Fibroblast of pulmonary artery (primary cell): ENCODE measurements around the gene TCF7L2.
A peak's percentile ranks its signal among the peaks of the same experiment; 100 is the strongest.

ENCODE experiments used
- DNase-seq: peaks from one replicate; pipeline ENCODE4 v3.0.0-alpha.2; 2010; ENCODE audit warnings: low read depth
- H3K4me3 ChIP-seq: replicated peaks from 2 replicates; pipeline ENCODE4 v1.5.1; 2011; ENCODE audit warnings: low read depth, mild to moderate bottlenecking, control low read depth, low read length, moderate library complexity
- CTCF ChIP-seq: IDR thresholded peaks from 2 replicates; pipeline ENCODE4 v1.5.1; 2011; ENCODE audit warnings: mild to moderate bottlenecking, control low read depth, low read length, inconsistent platforms; ENCODE audit errors: missing control alignments

TCF7L2 gene

GRCh38 chr10:113019692-113020474, 69.8 kb downstream of the TCF7L2 start:
- H3K4me3 ChIP-seq = no peak overlapping the region
- no peak for TF ChIP-seq CTCF
- no peak for DNase-seq

- H3K4me3 ChIP-seq = no peak overlapping the region
- TF ChIP-seq CTCF = no peak
- DNase-seq = no peak
These were observed 70.4 kb downstream of the TCF7L2 start for GRCh38 chr10:113020475-113020753.

DNA sequence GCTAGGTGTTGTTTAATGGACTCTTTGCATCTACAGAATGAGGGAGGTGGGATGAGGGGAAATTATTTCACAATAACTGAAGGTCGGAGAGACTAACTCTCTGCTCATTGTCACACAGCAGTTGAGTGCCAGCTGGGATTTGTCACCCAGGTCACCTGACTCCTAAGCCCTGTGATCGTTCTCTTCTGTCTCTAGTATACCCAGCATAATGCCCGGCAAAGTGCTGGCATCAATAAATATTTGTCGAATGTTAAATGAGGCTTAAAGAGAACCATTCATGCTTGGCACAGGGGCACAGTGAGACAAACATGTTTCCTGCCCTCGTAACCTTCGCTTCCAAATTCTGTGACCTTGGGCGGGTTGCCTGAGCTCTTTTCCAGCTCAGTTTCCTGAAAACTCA, 70.8 kb downstream of the TCF7L2 start:
- TF ChIP-seq CTCF = no peak
- no peak overlapping the region for H3K4me3 ChIP-seq
- DNase-seq = peak; percentile 44

DNA sequence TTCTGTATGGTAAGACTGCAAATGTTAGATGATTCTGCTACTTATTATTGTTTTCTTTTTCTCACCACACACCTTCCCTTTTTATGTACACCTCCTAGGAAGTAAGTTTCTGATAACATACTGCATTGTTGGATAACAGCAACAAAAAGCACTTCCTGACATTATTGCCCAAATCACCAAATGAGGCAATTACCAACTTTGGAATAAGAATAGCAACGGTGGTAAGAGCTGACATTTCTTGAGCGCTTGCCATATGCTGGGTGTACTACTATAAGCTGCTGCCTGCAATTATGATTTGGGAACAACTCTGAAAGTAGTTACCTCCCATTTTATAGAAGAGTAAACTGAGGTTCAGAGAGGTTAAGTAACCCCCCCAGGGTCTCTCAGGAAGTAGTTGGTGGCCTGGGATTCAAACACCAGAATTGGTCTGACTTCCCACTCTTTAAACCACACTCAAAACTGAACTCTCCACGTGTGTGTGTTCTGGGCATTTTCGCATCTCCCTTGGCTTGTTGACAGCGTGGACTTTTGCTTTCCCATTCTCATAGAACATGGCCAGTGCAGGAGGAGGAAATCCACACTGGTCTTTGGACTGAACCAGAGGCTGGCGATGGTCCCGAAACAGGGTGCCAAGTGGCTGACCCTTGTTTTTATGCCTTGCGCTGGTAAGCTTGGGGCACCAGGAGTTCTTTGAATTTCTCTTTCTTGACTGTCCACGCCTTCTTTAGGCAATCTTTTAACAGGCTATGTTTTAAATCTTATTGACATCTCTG, 71.4 kb downstream of the TCF7L2 start:
- DNase-seq = no peak
- TF ChIP-seq CTCF = no peak

DNA sequence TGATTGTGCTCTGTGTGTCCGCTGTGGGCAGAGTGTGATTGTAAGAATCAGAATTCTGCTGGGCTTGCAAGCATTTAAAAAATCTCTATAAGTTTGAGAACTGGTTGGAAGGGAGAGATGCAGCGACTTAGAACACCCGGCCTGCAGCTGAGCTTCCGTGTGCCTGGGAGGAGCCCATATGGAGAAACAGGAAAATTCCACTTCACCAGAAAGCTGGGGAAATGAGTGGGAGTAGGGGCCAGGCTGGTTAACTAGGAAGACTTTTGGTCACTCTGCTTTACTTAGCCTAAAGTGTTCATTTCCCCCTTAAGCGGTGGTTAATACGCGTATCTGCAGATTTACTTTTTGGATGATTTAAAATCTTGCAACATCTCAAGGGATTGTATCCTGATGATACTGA, 72.2 kb downstream of the TCF7L2 start:
- no peak for TF ChIP-seq CTCF
- no peak for DNase-seq
- no peak overlapping the region for H3K4me3 ChIP-seq

More for the DNA sequence above, 71.4 kb downstream of the TCF7L2 start:
- no peak overlapping the region for H3K4me3 ChIP-seq

- no peak for DNase-seq
- no peak for TF ChIP-seq CTCF
These were observed 73.0 kb downstream of the TCF7L2 start for GRCh38 chr10:113023017-113023416.

GRCh38 chr10:113024930-113025329, 74.9 kb downstream of the TCF7L2 start:
- no peak for TF ChIP-seq CTCF
- no peak overlapping the region for H3K4me3 ChIP-seq
- DNase-seq = no peak

More at GRCh38 chr10:113023017-113023416, 73.0 kb downstream of the TCF7L2 start:
- no peak overlapping the region for H3K4me3 ChIP-seq
